NCI-H2107 treated with DMSO at 0.1 percent for 48 hours (cell line): Measurements from ENCODE around the gene BDNF.
"Not testable (repeated sequence)": the region's sequence is repeated elsewhere in the genome, so short reads cannot be mapped to it uniquely, and the experiment has no call there.

ENCODE experiments used
- DNase-seq: peaks from one replicate; lab custom pipeline; 2025; ENCODE audit not compliant: unreplicated experiment; lab: John Stamatoyannopoulos, UW

Gene BDNF

DNA sequence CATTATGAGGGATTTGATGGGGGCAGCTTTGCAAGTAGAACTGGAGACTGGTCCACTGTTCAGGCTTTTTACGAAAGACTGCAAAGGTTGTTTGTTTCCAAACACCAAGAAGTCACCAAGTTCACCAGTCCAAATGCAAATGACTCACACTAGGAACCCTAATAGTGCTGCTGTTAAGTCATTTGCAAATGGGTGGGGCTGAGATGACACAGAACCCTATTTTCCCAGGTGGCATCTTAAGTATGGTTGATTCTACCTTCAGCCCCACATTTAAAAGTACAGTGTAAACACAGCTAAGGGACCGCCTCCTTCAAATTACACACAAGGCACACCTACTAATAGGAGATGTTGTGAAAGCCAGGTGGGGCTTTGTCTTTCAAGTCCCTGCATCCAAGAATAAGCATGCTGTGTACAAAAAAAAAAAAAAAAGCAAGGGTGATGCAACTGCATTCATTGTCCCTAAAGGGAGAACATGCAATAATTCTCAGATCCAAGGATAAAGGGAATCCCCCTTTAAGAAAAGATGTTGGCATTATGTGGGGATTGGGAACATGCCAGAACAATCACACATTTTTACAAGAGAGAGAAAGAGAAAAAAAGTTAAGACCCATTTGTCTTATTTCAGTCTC, 27.3 kb downstream of the BDNF start:
- peak; percentile 84 for DNase-seq

DNA sequence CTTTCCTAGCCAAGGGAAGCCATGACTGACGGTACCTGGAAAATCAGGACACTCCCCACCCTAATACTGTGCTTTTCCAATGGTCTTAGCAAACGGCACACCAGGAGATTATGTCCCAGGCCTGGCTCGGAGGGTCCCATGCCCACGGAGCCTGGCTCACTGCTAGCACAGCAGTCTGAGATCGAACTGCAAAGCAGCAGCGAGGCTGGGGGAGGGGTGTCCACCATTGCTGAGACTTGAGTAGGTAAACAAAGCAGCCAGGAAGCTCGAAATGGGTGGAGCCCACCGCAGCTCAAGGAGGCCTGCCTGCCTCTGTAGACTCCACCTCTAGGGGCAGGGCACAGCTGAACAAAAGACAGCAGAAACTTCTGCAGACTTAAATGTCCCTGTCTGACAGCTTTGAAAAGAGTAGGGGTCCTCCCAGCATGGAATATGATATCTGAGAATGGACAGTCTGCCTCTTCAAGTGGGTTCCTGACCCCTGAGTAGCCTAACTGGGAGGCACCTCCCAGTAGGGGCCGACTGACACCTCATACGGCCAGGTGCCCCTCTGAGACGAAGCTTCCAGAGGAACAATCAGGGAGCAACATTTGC, 34.6 kb downstream of the BDNF start:
- DNase-seq: not testable (repeated sequence)

DNA sequence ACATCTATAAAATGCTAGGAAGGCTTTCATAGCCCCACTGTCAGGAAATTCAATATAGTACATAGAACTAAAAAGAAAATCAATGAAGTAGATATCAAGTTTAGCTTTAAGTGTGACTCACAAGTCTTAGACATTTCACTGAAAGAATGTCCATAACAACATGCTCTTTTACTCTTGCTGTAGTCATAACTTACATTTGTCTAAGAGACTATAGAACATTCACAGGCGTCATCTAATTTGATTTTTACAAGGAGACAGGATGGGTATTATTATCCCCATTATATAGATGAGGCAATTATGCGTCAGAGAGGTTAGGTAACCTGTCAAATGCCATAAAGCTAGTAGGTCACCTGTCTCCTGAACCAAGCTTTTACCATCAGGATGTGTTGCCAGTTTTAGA, 36.9 kb downstream of the BDNF start:
- no peak for DNase-seq

DNA sequence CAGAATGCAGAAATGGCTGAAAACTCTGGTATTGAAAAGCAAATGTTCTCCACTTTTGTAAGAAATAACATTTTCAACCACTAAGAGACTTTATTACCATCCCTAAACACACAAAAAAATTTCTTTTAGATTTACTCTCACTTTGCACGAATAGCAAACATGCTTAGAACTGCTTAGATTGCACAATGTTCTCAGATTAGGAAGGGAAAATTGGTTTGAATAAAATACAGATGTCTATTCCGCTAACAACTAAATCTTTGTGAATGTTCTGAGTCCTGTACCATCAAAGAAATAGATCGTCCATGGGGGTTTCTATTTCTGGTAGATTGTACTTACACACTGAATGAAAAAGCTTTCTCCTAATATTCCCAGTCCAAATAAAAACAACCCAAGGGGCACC, 40.1 kb downstream of the BDNF start:
- DNase-seq: no peak

DNA sequence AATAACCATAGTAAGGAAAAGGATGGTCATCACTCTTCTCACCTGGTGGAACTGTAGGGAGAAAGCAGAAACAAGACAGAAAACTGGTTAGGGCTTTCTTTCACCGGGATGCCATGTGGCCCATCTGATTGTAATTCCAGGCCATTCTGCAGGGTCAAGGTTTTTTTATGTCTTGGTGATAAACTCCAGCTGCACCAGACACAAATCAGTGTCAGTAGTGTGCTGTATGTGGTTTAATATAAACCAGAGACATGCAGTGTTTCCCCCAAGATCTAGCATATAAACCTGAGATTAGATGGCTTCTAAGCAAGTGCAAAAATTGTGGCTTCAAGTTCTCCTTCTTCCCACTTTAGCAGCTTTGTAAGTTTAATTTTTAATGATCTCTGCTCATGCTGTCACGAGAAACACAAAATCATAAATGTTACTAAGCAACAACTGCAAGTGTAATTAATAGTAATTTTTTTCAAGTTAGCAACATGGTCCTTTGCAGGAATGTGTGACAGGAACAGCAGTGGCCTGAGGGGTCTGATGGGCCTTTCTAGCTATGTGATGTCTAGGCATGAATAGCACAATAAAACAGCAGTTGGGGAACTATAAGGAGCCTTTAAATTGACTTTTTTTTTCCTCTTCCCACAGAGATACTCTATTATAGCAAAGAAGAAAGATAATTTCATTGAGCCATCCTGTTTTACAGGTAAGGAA, 41.6 kb downstream of the BDNF start:
- DNase-seq: no peak

DNA sequence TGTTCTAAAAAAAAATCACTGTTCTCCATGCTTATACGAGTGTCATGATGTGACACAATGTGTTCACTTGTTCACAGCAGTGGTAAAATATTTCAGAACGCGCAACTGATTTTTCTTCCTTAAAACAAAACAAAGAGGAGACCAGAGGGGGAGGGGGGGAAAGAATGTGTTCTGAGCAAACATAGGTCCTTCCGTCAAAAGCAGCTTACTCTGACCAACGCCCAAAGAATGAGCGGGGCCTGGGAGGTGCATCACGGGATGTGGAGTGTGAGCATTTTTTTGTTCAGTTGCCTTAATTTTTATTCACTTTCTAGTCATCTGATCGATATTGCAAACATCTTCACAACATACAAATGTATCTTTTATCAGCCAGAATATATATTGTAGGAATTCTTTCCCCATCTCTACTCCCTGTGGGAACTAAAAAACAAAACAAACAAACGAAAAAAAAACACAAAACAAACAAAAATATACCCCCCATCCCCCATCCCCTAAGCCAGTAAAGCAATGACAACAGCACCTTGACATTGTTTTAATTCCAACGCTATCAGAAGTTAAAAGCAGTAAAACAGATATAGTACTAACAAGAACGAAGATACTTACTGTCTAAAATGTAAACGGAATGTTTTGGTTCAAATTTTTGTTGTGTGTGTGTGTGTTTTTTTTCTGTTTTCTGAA, 43.3 kb downstream of the BDNF start:
- DNase-seq: no peak

DNA sequence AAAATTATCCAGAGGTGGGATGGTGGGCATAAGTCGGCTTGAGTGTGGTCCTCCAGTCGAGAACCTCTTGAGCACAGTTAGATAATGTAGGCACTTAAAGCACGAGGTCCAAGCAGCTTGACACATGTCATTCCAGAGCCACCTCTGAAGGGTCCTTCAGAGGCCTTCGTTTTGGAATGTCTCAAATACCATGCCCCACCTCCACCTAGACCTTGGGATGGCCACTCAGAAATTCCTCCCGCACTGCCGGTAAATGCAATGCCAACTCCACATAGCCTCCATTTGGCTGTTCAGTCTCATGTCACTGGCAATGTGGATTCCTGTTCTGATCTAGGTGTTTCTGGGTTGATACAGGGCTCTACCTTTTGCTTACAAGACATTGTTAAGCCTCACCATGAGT, 43.9 kb downstream of the BDNF start:
- no peak for DNase-seq

DNA sequence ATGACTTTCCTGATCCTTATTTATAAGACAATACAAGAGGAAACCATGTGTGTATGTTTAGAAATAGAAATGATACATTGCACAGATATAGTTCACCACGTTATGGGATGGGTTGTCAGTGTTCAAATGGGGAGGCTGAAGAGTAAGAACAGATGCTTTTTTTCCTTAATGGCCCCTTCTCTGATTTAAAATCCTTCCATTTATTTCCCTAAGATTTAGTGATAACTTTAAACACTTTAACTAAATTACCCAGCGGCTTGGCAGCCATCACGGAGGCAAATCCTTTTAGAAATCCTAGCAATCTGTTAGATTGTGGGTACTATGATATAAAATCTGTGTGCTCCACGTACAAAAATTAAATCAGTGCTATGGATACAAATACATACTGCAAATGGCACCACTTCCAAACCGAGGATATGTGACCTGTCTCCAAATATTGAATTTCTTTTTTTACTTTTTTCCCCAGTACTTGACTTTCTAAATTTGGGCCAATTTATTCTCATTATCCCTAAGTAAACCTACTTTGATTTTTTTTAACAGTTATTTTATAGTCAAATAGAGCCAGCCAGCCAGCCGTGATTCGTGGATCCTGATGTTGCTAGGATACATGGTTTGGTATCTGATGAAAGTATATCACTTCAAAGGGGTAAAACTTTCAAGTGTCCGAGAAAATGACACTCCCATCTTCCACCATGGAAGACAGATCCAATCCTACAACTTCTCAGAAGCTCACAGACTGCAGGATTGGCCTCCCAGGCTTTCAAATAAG, 46.1 kb downstream of the BDNF start:
- no peak for DNase-seq

DNA sequence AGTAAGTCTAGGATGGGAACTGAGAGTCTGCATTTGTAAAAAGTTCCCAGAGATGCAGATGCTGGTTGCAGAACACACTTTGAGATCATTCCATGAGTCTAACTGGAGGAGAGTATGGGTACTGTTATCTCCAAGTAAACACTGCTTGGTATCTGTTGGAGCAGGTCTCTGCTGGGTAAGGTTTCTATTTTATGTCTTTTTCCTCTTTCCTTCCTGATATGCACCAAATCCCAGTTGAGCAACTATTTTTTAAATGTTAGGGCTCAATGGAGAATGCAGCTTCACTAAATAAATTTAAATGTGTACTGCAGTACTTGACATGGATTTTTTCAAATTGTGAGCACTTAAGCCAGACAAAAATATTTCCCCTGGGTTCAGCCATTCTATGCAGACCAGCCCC, 48.5 kb downstream of the BDNF start:
- DNase-seq: no peak

DNA sequence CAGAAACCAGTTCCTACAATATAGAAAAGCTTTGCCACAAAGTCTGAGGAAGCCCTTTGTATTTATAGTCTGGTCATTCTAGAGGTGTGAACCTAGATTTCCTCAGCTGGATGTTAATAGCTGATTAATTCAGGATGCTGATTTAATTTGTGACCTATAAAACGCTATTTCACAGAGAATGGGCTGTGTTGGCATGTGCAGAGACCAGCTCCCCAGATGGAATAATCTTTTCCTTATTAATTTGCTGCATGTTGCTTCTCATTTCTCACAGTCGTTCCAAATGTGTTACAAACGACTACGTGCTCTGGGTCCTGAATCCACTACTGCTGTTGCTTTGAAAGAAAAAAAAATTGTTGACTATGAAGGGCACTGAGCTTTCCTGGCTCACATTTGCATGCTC, 49.3 kb downstream of the BDNF start:
- no peak for DNase-seq

DNA sequence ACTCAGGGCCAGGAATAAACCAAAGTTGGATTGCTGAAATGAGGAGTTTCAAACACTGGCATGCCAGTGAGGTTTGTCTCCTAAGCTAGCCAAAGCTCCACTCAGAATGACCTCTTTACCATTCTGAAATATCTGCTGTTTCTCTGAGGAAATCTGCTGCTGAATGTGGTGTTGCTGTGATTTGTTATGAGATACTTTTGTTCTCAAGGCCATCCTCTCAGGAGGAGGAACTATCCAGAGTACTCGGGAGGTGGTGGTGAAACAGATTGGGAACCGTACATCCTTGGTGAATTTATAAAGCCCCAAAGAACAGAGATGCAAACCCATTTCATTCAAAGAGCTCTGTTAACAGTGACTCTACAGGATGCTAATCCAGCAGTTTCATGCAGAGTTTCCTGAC, 50.5 kb downstream of the BDNF start:
- no peak for DNase-seq

DNA sequence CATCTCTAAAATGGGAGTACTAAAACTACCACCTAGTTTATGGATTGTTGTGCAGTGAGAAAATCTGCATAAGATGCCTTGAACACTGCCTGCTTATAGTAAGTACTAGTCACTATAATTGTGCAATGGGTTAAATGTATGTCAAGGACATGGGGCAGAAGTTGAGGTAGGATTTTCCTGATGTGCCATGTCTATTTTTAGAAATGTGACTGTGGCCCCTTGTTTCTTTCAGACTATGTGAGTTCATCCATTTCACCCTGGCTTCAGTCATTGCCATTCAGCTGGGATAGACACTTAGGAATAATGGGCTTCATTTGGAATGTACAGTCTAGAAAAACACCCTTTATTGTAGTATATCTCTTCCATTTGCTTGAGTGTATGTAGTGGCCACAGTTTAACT, 51.4 kb downstream of the BDNF start:
- no peak for DNase-seq

DNA sequence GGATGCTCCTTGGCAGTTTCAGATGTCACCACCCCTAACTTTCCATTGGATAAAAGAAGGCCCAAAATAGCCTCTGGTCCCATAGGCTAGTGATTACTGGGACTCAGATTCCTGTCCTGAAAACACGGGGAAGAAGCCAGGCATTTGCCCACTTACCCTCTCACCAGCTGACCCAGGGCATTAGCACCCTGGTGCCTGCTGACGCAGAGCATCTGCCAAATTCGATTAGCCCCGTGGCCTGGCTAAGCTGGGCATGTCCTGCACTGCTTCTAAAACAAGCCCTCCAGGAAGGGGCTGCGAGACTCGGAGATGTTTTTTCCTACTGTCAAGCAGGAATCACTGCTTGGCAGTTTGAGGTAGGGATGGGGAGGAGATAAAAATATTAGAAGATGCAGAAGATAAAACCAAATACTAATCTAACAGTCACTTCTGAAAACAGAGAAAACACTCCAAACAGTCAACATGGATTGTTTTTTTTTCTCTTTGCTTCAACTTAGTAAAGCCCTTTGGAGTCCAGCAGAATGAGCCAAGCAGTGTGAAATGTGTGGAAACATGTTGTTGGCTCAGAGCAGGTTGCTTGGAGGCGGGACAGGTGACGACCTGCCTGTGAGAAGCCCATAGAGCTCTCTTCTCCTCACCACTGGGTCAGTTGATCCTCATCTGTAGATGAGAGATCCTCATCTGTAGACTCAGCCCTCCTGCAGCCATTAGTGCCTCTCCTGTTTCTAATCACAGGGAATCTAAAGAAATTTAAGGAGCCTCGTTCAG, 54.0 kb downstream of the BDNF start:
- DNase-seq: no peak

DNA sequence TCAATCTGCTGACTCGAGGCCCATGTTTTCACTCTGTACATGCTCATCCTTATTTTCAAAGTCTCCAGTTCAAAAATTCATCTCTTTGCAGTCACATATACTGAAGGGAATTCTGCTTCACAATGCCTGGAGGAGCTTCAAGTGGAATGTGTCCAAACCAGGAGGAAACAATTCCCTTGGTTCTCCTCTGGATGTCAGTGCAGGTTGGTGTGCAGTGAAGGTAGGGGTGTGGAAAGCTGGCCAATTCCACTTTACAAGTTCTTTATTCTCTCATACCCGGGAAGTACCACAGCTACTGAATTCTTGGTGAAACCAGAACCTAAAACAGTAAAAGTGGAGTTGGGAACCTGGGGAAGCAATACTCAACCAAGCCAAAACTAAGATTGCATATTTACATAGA, 57.3 kb downstream of the BDNF start:
- DNase-seq: peak; percentile 9

DNA sequence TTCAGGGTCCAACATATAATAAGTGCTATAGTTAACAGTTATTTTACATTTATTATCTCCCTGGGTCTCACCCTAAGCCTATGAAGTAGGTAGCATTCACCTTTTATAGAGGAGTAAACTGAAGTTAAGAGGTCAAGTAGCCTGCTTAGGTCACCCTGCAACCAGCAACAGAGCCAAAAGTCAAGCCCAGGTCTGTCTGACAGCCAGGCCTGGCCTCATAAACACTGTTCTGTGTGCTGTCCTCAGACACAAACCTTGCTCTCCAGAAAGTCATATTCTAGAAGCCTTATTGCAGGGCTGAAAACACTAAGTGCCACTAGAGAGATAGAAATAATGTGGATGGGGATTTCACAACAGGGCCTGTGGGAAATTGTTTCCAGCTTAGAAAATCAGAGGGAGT, 59.3 kb downstream of the BDNF start:
- no peak for DNase-seq

DNA sequence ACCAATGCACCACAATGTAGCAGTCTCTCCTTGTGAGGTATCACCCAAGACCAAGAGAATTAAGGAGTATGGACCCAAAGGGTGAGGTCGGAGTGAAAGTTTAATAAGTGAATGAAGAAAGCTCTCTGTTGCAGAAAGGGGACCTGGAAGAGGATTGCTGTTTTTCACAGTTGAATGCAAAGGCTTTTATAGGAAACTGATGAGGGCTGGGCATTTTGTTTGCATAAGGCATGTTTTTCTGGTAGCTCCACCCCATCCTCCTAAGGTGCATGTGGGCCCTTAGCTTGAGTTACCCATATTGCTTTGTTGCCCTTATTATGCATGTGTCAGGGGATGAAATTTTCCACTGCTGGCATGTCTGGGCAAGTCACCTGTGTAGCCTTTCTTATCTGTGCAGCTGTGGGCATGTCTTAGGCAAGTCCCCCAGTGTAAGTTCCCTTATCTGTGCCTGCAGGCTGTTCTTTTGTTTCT, 64.7 kb downstream of the BDNF start:
- no peak for DNase-seq

DNA sequence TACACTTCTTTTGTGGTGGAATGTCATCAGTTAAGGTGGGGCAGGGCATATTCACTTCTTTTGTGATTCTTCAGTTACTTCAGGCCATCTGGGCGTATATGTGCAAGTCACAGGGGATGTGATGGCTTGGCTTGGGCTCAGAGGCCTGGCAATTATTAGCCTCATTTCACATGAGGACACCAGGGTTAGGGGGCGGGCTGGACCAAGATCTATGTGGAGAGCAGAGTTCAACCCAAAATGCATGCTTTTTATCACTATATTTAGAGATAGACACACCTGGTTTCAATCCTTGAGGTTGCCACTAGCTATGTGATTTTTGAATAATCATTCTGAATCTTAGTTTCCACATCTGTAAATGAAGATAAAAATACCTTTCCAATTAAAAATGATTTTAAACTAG, 65.5 kb downstream of the BDNF start:
- DNase-seq: not testable (repeated sequence)

DNA sequence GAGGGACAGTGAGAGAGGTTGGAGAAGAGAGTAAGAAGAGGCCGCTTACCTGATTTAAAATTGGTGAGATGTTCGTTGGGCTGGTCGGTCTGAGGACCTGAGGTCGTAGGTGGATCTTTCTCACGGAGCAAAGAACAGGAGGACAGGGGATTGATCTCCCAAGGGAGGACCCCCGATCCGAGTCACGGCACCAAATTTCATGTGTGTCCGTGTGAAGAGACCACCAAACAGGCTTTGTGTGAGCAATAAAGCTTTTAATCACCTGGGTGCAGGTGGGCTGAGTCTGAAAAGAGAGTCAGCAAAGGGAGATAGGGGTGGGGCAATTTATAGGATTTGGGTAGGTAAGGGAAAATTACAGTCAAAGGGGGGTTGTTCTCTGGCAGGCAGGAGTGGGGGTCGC, 66.0 kb downstream of the BDNF start:
- DNase-seq: not testable (repeated sequence)

DNA sequence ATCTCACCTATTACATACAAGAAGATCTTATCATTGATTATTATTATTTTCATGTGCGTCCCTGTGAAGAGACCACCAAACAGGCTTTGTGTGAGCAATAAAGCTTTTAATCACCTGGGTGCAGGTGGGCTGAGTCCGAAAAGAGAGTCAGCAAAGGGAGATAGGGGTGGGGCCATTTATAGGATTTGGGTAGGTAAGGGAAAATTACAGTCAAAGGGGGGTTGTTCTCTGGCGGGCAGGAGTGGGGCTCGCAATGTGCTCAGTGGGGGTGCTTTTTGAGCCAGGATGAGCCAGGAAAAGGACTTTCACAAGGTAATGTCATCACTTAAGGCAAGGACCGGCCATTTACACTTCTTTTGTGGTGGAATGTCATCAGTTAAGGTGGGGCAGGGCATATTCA, 71.2 kb downstream of the BDNF start:
- not testable (repeated sequence) for DNase-seq

DNA sequence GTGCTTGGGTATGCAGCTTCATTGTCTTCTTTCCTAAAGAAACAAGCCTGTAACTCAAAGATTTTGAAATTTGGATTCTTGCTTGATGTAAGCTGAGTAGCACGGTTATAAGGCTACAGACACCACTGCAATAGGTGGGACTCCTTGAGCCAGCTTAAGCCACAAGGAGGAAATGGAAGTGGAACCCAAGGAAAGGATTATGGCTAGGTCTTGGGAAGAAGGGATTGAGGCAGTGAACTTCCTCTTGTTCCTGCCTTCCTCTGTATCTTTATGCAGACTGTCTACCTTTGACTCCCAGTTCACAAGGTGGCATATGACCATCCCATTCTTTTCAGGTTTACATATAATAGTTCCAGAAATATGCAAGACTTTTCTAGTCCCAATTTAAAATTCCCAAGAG, 72.3 kb downstream of the BDNF start:
- no peak for DNase-seq
